Ovary (tissue), 3 donors: Measurements from ENCODE around the gene MSL1.

ENCODE experiments used
- EP300 ChIP-seq: sonication (generic); formaldehyde crosslinking; IDR thresholded peaks from one replicate; pipeline ENCODE4 v1.6.1; 2017; ENCODE audit warnings: antibody characterized with exemption
- TF ChIP-seq, protein P1 (sequence below), 3 donors: fragments of 450-650 bp in 2 of 3; fragments of 200-600 bp in 1 of 3; IDR thresholded peaks; one replicate each; pipeline versions ENCODE4 v1.5.1 to v1.8.0; 2016 to 2022; ENCODE audit warnings: antibody characterized with exemption in 3 of 3, mild to moderate bottlenecking in 1 of 3
- donor health status: DM: no; HTN: no; CAD: no.

DNA sequence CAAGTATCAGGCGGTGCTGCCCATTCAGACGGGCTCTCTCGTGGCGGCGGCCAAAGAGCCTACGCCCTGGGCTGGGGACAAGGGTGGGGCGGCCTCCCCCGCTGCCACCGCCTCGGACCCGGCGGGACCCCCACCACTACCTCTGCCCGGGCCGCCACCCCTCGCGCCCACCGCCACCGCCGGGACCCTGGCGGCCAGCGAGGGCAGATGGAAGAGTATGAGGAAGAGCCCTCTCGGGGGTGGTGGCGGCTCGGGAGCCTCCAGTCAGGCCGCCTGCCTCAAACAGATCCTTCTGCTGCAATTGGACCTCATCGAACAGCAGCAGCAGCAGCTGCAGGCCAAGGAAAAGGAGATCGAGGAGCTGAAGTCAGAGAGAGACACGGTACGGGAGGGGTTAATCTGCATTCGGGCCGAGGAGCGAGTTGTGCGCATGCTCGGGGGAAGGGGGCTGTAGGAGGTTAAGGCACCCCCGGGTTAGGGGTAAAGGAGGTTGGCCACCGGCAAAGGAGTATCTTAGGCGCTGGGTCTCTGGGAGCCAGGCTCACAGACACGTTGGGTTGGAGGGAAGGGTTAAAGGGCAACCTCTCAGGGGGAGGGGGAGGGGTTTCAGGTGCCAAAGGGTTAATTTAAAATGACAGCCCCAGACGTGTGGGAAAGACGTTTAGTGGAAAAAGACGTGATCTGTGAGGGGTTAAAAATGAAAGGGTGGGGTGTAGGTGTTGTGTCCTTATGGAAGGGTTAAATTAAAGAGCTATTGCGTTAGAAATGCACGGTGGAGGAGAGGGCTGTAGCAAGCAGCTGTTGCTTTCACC, 1.4 kb downstream of the MSL1 start:
- TF ChIP-seq, protein P1, sequence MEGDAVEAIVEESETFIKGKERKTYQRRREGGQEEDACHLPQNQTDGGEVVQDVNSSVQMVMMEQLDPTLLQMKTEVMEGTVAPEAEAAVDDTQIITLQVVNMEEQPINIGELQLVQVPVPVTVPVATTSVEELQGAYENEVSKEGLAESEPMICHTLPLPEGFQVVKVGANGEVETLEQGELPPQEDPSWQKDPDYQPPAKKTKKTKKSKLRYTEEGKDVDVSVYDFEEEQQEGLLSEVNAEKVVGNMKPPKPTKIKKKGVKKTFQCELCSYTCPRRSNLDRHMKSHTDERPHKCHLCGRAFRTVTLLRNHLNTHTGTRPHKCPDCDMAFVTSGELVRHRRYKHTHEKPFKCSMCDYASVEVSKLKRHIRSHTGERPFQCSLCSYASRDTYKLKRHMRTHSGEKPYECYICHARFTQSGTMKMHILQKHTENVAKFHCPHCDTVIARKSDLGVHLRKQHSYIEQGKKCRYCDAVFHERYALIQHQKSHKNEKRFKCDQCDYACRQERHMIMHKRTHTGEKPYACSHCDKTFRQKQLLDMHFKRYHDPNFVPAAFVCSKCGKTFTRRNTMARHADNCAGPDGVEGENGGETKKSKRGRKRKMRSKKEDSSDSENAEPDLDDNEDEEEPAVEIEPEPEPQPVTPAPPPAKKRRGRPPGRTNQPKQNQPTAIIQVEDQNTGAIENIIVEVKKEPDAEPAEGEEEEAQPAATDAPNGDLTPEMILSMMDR (IDR thresholded peaks at IDR 0.05): no peak
- TF ChIP-seq EP300: no peak
